Gastrocnemius medialis (tissue), 4 donors: Measurements from ENCODE around the gene CDKAL1.

Experiments used
- POLR2A ChIP-seq, 2 donors: fragments of 450-650 bp; IDR thresholded peaks; one replicate each; pipeline ENCODE4 v1.6.1; 2017; ENCODE audit warnings: antibody characterized with exemption in 2 of 2, mild to moderate bottlenecking in 2 of 2, moderate library complexity in 2 of 2
- TF ChIP-seq, protein P1 (sequence below), 5 experiments: fragments of 450-650 bp in 3 of 5; fragments of 200-600 bp in 2 of 5; sonication (generic) in 2 of 5; IDR thresholded peaks in 4 of 5; conservative IDR thresholded peaks in 1 of 5; 1 replicate in 4 of 5; 2 replicates in 1 of 5; pipeline ENCODE4 v1.5.1; 2016 to 2019; ENCODE audit warnings: antibody characterized with exemption in 5 of 5, mild to moderate bottlenecking in 3 of 5, moderate library complexity in 3 of 5

DNA sequence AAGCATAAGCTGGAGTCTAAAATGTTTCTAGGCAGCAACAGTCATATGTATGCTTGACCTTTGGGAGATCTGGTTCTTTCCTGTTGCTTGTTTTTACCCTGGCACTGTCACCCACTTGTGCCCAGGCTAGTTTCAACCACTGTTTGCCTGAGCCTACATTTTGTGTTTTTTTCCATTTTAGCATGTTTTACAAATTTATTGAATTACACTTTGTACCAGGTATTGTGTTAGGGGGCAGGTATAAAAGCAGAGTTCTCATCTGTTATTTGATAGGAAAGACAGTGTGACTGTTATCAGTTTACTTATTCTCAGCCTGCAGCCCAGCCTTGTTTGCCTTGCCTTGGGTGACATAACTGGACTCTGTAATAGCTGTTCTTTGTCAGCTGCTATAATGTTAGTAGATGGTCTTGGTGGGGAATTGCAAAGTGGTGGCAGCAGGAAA is 147.0 kb downstream of the CDKAL1 start:
- TF ChIP-seq, protein P1, sequence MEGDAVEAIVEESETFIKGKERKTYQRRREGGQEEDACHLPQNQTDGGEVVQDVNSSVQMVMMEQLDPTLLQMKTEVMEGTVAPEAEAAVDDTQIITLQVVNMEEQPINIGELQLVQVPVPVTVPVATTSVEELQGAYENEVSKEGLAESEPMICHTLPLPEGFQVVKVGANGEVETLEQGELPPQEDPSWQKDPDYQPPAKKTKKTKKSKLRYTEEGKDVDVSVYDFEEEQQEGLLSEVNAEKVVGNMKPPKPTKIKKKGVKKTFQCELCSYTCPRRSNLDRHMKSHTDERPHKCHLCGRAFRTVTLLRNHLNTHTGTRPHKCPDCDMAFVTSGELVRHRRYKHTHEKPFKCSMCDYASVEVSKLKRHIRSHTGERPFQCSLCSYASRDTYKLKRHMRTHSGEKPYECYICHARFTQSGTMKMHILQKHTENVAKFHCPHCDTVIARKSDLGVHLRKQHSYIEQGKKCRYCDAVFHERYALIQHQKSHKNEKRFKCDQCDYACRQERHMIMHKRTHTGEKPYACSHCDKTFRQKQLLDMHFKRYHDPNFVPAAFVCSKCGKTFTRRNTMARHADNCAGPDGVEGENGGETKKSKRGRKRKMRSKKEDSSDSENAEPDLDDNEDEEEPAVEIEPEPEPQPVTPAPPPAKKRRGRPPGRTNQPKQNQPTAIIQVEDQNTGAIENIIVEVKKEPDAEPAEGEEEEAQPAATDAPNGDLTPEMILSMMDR (IDR thresholded peaks at IDR 0.05 in 4 of 5, conservative IDR thresholded peaks at IDR 0.05 in 1 of 5), result no peak
- TF ChIP-seq POLR2A (IDR thresholded peaks at IDR 0.05), result no peak
